ENCODE results near the gene SLC44A3.

Gene SLC44A3

DNA sequence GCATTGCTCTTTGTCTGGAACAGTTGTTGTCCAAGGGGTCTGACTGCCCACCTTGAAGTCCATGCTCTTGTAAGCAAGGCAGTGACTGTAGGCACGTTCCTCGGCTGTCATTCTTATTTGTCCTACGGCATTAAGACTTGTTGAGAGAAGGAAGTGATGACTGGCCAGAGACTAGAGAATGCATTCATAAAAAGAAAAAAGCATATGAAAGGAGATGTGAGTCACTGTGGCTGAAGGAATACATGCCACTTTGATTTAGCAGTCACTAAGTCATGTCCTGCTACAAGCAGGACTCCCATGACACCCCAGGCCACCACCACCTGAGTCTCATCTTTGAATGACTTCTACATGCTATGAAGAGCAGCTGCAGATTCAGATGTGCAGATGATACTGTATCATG, 56.2 kb downstream of the SLC44A3 start:
- DNase-seq = no peak

DNA sequence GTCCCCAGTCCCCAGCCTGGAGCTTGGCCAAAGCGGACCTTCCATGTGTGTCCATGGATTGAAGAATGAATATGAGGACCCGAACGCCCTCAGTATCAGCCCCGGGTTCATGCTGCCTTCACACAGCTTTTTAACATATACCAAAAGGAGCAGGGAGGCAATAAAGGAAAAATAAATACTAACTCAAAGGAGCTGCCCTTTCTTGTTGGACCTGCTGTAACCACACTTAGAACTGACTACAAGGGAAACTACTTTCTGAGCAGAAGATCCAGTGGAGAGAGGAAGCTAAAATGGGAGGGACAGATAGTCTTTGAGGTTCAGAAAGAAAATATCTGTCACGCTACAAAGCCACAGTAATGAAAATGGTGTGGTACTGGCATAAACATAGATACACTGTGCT, 58.2 kb downstream of the SLC44A3 start:
- DNase-seq = peak; percentile 11

DNA sequence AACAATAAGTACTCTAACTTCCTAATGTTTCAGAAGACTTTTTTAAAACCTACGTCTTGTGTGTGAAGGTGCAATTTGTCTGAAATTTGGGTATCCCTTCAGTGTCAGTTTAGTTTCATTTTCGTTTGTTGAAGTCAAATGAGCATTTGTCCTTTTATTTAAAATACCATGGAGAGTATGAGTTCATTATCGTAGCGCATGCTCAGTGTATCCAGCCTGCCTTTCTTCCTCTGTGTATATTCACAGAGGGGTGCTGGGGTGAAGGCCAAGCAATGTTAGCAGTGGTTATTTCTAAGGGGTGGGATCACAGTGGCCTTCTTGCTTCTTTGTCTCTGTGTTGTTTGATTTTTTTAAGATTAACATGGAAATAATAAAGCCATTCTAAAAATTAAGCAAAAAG, 63.5 kb downstream of the SLC44A3 start:
- peak; percentile 70 for DNase-seq

DNA sequence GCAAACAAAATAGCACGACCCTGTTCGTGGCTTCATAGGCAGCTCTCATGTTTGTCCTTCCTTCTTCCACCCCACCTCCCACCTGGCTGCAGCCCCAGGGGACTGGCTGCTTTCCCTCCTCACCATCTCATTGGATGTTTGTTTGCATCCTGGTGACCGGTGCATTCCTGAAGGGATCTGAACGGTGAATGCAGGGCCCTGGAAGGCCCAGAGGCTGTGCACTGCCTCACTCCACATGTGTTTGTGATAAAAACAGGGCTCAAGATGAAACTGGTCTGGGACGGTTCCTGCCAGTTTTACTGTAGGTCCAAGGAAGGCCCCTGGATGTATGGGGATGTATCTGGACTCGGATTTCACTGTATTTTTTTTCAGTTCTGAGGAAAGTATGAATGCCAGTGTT, 63.9 kb downstream of the SLC44A3 start:
- DNase-seq = no peak

DNA sequence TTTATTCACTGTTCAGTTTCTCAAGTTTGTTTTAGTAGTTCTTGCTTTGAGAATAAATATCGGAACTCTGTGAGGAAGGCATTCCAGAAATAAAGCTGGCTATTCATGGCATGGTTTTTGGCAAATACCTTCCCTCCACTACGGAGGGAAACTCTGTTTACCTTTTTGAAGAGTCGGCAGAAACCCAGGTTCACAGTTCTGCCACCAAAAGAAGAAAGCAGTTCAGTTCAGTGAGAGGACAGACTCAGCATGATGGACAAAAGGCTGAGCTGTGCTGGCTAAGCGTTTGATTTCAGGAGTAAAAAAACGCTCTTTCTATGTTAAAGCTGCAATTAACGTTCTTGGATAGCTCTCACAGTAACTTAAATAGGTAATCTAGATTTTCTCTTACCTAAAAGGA, 64.3 kb downstream of the SLC44A3 start:
- no peak for DNase-seq

DNA sequence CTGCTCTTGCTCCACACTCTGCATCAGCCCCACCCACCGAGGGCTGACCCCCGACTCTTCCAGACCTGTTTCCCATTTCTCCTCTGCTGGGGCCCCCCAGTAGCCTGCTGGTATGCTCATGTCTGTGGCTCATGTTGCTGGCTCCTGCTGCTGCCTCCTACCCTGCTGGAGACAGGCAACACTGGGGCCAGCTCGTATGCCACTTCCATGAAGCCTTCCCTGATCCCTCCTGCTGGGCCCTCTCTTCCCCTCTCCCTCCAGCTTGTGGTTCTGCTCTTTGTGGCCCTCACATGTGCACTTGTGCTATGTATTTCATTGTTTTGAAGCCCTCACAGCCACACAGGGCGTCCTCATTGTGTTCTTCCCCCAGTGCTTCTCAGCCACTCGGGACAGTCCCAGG, 66.2 kb downstream of the SLC44A3 start:
- no peak for DNase-seq

DNA sequence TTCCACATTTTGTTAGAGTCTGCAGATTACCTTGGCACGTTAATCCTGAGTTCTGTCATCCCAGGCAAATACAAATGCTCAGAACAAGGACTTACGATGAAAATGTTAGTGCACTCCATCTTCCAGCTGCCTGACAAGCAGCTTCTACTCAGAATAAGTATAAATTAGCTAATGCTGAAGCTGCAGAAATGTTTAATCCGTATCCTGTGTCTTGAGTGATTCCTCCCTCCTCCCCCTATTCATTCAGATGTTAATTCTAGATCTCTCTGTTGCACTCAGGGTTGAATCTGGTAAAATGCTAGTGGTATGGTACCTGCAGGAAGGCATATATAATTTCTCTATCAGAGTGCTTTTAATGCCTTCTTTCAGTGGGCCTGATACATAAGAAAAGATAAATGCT, 66.9 kb downstream of the SLC44A3 start:
- no peak for DNase-seq

DNA sequence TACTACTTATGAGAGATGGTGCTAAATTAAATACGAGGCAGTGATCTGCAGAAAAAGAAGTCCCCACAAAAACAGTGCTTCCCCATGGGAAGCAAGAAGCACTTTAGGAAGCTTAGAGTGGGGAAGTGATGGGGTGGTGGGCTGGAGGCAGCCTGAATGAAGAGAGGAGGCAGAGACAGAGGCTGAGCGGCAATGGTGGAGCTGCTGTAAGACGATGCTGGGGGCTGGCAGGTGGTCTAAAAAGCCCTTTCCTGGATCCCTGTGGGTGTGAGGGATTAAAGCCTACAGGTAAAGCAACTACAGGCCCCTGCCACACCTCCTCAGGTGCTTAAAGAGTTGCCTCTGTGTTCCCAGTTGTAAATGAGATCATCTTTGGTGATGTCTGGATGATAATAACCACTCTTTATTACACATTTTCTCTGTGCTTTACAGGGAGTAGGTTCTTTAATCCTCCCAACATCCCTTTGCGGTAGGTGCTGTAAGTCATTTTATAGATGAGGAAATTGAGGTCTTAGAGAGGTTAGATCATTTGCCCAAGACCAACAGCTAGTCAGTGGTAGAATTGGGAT, 67.5 kb downstream of the SLC44A3 start:
- DNase-seq = no peak

DNA sequence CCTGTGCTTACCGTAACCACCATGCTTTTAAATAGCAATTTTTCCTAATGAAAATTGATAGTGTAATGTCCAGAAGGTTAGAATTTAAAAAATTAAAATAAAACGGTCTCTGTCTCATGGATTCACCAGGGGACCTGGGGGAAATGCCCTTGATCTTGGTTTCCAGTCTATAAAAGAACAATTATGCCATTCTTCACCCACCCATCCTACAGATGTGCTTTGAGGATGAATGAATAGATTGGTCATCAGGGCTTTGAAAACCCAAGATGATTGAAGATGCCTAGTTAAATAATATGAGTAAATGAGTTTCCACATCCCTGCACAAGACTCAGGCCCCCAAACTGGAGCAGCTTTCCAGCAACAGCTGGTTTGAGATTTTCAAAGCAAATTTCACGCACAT, 68.0 kb downstream of the SLC44A3 start:
- no peak for DNase-seq

DNA sequence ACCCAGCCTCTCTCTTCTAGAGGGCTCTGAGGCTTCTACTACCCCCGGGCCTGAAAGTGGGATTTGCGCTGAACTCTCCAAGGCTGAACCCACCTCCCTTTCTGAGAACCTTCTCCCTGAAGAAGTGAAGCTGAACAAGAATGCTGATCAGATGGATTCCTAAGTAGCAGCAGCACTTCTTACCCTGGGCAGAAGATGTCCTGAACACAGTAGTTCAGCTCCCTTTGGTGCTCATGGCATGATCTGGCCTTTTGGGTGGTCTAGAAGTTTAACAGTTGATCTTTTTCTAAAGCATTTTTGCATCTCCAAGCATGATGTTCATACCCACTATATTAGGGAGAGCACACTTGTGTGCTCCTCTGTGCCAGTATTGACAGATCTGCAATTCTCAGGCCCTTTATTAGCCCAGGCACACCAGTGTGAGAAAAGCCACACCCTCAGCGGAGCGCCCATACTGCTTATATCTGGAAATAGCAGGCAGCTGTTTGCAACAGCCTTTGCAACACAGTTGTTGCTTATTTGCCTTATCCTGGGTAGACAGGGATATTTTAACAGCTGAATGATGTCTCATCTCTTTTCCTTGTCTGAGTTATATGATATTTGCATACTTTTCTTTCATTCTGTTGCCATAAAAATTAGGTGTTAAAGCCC, 72.6 kb downstream of the SLC44A3 start:
- DNase-seq = no peak

DNA sequence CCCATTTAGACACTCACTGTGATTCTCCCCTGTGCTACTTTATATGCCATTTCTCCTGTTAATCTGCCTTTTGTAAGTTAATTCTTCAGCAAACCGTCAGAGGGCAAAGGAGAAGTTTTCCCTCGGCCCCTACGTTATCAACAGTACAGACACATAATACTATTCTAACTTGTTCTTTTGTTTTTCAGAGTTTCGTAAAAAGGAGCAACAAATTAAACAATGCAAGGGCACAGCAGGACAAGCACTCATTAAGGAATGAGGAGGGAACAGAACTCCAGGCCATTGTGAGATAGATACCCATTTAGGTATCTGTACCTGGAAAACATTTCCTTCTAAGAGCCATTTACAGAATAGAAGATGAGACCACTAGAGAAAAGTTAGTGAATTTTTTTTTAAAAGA, 74.5 kb downstream of the SLC44A3 start:
- DNase-seq = no peak

DNA sequence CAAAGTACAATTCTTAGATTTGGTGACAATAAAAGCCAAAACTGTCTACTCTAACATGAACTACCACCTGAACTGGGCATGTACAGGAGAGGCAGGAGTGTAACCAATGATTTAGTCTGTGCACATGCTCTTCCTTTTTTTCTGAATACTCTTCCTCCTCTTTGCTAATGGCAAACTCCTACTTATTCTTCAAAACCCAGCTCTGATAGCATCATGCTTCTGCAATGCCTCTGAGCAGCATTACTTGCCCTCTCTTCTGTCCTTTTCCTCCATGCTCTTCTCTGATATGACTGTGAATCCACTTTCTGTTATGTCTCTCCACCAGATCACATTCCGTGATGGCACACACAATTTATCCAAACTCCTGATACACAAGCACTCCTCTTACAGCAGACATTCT, 75.4 kb downstream of the SLC44A3 start:
- DNase-seq = no peak

DNA sequence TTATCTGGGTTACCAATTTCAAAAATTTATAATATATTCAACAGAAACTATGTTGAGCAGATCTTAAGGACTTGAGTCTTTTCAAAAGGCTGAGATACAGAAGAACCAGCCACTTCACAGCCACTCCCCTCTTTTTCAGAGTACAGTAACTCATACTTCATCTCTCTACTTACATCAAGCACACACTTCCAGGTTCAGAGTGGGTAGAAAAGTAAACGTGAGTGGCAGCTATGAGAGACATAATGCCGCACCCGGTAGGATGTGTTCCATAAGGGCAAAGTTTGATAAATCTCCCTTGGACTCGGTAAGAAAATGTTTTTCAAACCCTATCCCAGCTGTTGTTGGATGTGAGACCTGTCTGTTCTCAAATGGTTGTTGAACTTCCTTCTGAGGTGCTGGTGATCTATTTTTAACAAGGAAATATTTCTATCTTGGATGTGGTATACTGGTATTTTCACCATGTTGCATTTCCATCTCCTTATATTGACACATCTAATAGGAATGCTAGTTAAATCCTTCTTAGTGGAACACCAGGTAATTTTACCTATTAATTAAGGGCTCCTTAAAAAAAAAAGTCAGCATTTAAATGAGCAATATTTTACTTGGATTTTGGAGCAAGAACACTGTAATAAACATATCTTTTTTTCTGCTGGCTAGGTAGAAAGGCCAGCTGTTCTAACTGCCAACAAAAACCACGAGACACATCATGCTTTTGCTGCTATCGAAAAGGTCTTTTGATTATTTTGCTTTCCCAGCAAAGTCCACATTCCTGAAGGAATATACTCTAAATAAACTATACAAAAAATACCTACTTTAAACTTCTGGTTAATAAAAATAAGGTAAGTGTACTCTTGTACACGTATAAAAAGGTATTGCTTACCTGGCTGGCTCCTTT, 78.6 kb downstream of the SLC44A3 start:
- no peak for DNase-seq

DNA sequence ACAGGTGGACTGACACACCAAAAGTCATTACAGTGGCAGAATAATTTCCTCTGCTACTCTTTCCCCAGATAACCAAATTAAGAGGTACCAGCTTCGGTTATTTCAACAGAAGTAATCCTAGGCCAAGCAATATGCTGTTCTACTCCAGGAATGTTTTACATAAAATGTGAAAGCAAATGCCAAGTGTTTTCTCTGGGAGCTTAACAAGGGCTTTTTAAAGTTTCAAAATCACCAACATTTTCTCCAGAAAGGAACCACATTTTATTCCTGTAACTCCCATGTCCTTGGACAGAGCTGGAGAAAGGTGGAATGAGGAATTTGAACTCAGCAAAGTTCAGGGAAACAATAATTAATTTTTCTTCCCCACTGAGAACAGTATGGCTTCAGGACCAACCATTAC, 79.6 kb downstream of the SLC44A3 start:
- no peak for DNase-seq

DNA sequence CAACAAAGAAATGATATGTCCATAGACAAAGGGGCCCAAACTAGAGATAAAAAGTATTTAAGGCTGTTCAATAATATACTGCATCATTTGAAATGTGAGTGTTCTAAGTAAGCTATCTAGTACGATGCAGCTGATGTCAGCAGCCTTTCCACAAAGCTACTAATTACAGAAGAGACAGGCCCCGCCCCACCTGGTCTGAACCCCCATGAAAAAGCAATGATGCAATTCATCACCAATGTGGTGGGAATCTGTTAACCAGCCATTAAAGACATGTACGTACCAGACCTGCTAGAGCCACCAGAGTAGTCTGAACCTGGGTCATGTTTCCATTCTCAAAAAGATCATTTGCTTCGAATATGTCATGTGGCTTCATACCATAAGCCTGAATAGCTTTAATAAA, 81.7 kb downstream of the SLC44A3 start:
- peak; percentile 17 for DNase-seq

DNA sequence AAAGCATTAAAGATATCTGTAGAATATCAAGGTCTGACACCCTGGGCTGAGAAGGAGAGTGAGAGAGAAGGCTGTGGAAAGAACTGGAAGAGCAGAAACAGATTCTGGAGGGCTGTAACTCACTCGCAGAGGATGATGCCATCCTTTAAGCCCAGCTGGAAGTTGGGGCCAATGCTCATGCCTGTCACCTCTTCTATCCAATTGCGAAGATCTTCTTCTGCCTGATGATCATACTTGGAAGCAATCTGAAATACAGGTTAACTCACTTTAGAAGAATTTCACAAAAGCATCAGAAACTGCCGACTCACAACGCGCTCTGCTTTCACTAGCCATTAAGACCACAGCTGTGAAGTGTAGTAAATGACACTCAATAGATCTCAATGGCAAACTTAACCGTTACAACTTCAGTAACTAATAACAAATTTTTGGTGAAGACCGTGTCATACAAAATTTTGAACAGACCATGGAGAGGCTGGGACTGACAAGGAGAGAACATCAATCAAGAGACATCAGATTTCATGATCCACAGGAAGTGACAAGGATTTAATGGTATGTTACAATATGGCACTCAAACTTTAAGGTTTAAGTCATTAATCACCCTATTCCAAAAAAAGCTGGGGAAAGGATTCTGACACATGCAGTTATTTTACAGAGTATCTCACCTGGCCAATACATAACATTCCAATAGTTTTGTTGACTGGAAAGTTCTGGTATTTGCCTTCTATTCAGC, 83.3 kb downstream of the SLC44A3 start:
- DNase-seq = no peak

DNA sequence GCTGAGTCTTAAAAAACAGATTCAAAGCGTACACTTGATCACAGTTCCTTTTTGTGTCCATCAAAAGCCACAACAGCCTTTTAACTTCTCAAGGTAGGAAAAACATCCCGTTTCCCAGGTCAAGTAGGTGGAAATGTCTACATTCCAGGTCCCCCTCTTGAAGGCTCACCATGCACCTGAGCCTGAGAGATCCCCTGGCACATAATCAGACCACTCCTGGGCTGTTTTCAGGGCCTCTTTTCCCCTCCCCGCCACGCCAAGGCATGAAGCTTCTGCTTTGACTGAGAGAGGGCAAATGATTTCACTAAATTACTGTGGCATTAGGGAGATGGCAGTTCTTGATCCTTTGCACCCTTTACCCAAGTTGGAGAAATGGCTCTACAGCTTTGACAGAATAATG, 85.0 kb downstream of the SLC44A3 start:
- no peak for DNase-seq

DNA sequence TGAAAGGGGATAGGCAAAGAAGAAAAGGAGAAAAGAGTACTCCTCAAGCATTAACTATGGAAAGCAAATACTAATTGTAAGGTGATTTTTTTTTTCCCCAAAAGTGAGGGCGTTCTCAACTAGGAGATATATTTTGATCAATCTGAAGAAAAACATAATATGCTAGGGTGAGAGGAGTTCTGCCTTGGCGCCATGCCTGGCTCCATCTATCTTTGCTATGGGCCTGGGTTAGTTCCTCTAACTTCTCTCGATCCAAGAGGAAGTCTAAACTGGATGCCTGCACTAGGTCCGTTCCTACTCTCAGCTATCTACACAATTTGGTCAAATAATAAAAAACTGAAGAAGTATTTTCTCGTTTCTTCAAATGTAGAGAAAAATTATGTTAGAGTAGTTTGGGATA, 86.2 kb downstream of the SLC44A3 start:
- no peak for DNase-seq

DNA sequence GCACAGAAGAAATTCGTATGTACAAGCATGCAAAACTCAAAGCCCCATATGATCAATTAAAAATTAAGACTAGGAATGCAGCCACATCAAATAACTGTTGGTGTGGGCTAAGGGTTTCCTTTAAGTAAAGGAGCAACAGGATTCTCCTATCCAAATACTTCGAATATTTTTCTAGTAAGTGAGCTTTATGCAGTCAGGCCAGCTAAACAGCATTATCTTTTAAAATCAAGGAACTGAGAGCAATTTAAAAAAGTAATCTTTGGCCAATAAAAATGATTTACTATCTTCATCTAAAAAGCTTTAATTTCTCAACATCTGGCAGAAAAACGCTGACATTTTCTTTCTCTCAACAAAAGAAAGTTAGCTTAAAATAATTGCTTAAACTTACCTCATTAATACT, 87.0 kb downstream of the SLC44A3 start:
- no peak for DNase-seq

DNA sequence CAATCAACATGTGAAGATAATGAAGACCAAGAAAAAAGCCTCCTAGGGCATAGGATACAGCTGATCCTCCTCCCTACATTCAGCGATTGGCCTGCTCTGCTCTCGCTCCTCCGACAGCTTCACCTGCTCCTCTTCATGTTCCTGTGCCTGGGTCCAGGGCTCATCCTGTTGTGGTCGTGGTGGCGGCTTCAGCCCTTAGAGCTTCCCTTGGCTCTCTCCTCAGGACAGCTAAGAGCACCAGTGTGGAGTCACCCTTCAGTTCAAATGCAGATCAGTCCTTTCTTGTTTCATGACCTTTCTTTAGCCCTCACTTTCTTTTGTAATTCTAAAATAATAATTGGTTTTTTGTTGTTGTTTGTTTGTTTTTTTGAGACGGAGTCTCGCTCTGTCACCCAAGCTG, 88.0 kb downstream of the SLC44A3 start:
- no peak for DNase-seq

DNA sequence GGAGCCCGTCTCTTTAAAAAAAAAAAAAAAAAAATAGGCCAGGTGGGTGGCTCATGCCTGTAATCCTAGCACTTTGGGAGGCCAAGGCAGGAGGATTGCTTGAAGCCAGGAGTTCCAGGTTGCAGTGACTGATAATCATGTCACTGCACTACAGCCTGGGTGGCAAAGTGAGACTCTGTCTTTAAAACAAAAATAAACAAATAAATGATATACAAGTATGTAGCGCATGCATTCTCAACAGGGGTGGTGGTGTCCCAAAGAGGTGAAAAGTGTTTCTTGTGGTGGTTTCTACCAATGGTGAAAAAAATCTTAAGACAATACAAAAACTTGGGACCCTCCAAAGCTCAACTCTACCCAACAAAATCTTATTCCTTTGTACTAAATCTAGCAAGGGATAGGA, 88.8 kb downstream of the SLC44A3 start:
- no peak for DNase-seq

DNA sequence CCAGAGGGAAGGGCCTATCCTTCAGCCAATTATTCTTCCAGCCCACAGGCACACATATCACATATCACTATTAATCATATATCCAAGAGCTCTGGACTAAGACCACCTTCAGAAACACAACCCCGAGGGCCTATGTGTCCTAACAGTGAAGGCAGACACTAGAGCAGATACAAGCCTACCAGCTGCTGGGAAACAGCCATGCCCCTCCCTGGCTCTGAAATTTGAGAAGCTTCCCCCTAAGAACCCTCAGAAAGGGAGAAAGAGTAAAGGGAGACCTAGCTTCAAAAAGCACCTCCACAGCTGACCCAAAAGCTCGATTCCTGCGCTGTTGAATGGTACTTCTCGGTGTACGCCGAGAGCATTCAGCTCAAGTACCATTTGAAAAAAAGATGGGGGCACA, 89.3 kb downstream of the SLC44A3 start:
- no peak for DNase-seq
